ENCODE data around the gene EME2. TPM values are rescaled to one million over a fixed set of nuclear protein-coding genes. Genes with fewer than 3 reads are reported as not detected.

EME2 gene
- total RNA-seq, 1 experiment from 2014 or later, result 24.2 TPM

- ChIA-PET CTCF (no interaction called here), POLR2A (ENCODE audit: unreplicated experiment) (no interaction called here)
- no peaks in the 10 kb centered on the region; the same call in 1 of the 2 replicates for H4K20me1 ChIP-seq (ENCODE audit: insufficient read depth)
- H3K79me2 ChIP-seq (ENCODE audit: low read depth), result 0 out of 2 replicates have a peak, but pooled peaks cover 3% of the 10 kb centered on the region
- H3K9me2 ChIP-seq (ENCODE audit: insufficient read depth), result no peaks in the 10 kb centered on the region
- H3F3A ChIP-seq (ENCODE audit: insufficient read depth, low read depth), result peaks cover 4% of the 10 kb centered on the region; the same call in 1 of the 2 replicates
- no peaks in the 10 kb centered on the region for H3K27me3 ChIP-seq (ENCODE audit: insufficient read depth, low read depth)
- intact Hi-C loops (cut with micrococcal nuclease; ENCODE audit: unreplicated experiment), result no loop called here
- H3K4me1 ChIP-seq (replicated peaks; ENCODE audit: insufficient read depth), result peaks cover 12% of the 10 kb centered on the region
- H2AFZ ChIP-seq, result no peak overlapping the region
- no peak overlapping the region for H3K4me3 ChIP-seq
- no peak overlapping the region for H3K4me2 ChIP-seq
- H3K27ac ChIP-seq, result no peak overlapping the region
- no peaks in the 10 kb centered on the region for H3K9me3 ChIP-seq (ENCODE audit: insufficient read depth, low read depth)
- BruUV-seq (replicated peaks), result no TSS peak
- TF ChIP-seq EZH2 (IDR thresholded peaks at IDR 0.05; ENCODE audit: low read depth) (no peak), CTCF (conservative IDR thresholded peaks at IDR 0.05) (no peak)
- no peak for DNase-seq
- H3K36me3 ChIP-seq (ENCODE audit: low read depth), result no peaks in the 10 kb centered on the region; the same call in none of the 2 replicates
Observed at GRCh38 chr16:1751946-1752345, 20.7 kb upstream of the EME2 start.

- no TSS peak for BruUV-seq (replicated peaks)
- H3K27ac ChIP-seq, result no peak overlapping the region
- H3K79me2 ChIP-seq (ENCODE audit: low read depth), result 0 out of 2 replicates have a peak, but pooled peaks cover 3% of the 10 kb centered on the region
- H2AFZ ChIP-seq, result no peak overlapping the region
- H3K4me3 ChIP-seq, result no peak overlapping the region
- H3K4me1 ChIP-seq (replicated peaks; ENCODE audit: insufficient read depth), result peaks cover 3% of the 10 kb centered on the region; the same call in 1 of the 2 replicates
- DNase-seq, result no peak
- H3K9me3 ChIP-seq (ENCODE audit: insufficient read depth, low read depth), result no peaks in the 10 kb centered on the region
- no peak for TF ChIP-seq CTCF (conservative IDR thresholded peaks at IDR 0.05)
- TF ChIP-seq EZH2 (IDR thresholded peaks at IDR 0.05; ENCODE audit: low read depth), result no peak
- H3K9me2 ChIP-seq (ENCODE audit: insufficient read depth), result no peaks in the 10 kb centered on the region
- H3K4me2 ChIP-seq, result no peak overlapping the region
- no peaks in the 10 kb centered on the region for H3K27me3 ChIP-seq (ENCODE audit: insufficient read depth, low read depth)
- intact Hi-C loops (cut with micrococcal nuclease; ENCODE audit: unreplicated experiment), result no loop called here
- no peaks in the 10 kb centered on the region; the same call in none of the 2 replicates for H3K36me3 ChIP-seq (ENCODE audit: low read depth)
- CTCF ChIA-PET, result no interaction called here
- no peaks in the 10 kb centered on the region; the same call in 1 of the 2 replicates for H3F3A ChIP-seq (ENCODE audit: insufficient read depth, low read depth)
- POLR2A ChIA-PET (ENCODE audit: unreplicated experiment), result no interaction called here
- no peaks in the 10 kb centered on the region; the same call in 1 of the 2 replicates for H4K20me1 ChIP-seq (ENCODE audit: insufficient read depth)
Observed at GRCh38 chr16:1752853-1753252, 19.8 kb upstream of the EME2 start.

- Histone ChIP-seq H3K36me3 (ENCODE audit: low read depth) (no peaks in the 10 kb centered on the region; the same call in none of the 2 replicates), H3K9me2 (ENCODE audit: insufficient read depth) (no peaks in the 10 kb centered on the region), H2AFZ (no peak overlapping the region), H3F3A (ENCODE audit: insufficient read depth, low read depth) (no peaks in the 10 kb centered on the region; the same call in 1 of the 2 replicates), H4K20me1 (ENCODE audit: insufficient read depth) (no peaks in the 10 kb centered on the region; the same call in 1 of the 2 replicates), H3K27me3 (ENCODE audit: insufficient read depth, low read depth) (no peaks in the 10 kb centered on the region), H3K4me3 (no peak overlapping the region), H3K9me3 (ENCODE audit: insufficient read depth, low read depth) (no peaks in the 10 kb centered on the region), H3K27ac (no peak overlapping the region), H3K4me1 (replicated peaks; ENCODE audit: insufficient read depth) (no peaks in the 10 kb centered on the region), H3K79me2 (ENCODE audit: low read depth) (no peaks in the 10 kb centered on the region), H3K4me2 (no peak overlapping the region)
- no TSS peak for BruUV-seq (replicated peaks)
- intact Hi-C loops (cut with micrococcal nuclease; ENCODE audit: unreplicated experiment), result no loop called here
- no peak for DNase-seq
- no peak for TF ChIP-seq EZH2 (IDR thresholded peaks at IDR 0.05; ENCODE audit: low read depth)
- TF ChIP-seq CTCF (conservative IDR thresholded peaks at IDR 0.05), result no peak
- ChIA-PET CTCF (no interaction called here), POLR2A (ENCODE audit: unreplicated experiment) (no interaction called here)
Observed at GRCh38 chr16:1754204-1754603, 18.4 kb upstream of the EME2 start.

Data from PC-9 (cell line).